ENCODE data around the gene ELF5.

DNA sequence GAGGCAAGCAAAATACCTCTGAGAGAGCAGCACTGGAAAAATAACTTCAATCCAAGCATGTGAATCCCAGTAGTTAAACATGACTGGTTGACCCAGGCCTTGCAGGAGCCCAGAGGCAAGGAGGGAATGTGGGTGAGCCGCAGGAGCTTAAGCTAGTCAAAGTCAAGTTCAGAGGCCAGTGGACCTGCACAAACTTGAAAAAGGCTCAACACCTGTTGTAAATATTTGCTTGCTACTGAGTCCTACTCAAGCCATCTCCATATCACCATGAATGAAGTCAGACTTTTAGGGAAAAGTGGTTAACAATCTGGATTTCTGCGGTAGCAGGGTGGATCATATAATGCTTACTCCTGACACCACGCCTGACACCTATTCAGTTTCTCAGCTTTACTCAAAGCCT lies 79.7 kb downstream of the ELF5 start:
- TF ChIP-seq, protein P1, sequence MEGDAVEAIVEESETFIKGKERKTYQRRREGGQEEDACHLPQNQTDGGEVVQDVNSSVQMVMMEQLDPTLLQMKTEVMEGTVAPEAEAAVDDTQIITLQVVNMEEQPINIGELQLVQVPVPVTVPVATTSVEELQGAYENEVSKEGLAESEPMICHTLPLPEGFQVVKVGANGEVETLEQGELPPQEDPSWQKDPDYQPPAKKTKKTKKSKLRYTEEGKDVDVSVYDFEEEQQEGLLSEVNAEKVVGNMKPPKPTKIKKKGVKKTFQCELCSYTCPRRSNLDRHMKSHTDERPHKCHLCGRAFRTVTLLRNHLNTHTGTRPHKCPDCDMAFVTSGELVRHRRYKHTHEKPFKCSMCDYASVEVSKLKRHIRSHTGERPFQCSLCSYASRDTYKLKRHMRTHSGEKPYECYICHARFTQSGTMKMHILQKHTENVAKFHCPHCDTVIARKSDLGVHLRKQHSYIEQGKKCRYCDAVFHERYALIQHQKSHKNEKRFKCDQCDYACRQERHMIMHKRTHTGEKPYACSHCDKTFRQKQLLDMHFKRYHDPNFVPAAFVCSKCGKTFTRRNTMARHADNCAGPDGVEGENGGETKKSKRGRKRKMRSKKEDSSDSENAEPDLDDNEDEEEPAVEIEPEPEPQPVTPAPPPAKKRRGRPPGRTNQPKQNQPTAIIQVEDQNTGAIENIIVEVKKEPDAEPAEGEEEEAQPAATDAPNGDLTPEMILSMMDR (IDR thresholded peaks at IDR 0.05; ENCODE audit: insufficient read depth, low read length), result no peak
- TF ChIP-seq POLR2AphosphoS5 (IDR thresholded peaks at IDR 0.05; ENCODE audit: low read depth), result no peak
- TF ChIP-seq GABPA (IDR thresholded peaks at IDR 0.05; ENCODE audit: low read depth), result no peak
- TF ChIP-seq, protein P2, sequence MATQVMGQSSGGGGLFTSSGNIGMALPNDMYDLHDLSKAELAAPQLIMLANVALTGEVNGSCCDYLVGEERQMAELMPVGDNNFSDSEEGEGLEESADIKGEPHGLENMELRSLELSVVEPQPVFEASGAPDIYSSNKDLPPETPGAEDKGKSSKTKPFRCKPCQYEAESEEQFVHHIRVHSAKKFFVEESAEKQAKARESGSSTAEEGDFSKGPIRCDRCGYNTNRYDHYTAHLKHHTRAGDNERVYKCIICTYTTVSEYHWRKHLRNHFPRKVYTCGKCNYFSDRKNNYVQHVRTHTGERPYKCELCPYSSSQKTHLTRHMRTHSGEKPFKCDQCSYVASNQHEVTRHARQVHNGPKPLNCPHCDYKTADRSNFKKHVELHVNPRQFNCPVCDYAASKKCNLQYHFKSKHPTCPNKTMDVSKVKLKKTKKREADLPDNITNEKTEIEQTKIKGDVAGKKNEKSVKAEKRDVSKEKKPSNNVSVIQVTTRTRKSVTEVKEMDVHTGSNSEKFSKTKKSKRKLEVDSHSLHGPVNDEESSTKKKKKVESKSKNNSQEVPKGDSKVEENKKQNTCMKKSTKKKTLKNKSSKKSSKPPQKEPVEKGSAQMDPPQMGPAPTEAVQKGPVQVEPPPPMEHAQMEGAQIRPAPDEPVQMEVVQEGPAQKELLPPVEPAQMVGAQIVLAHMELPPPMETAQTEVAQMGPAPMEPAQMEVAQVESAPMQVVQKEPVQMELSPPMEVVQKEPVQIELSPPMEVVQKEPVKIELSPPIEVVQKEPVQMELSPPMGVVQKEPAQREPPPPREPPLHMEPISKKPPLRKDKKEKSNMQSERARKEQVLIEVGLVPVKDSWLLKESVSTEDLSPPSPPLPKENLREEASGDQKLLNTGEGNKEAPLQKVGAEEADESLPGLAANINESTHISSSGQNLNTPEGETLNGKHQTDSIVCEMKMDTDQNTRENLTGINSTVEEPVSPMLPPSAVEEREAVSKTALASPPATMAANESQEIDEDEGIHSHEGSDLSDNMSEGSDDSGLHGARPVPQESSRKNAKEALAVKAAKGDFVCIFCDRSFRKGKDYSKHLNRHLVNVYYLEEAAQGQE (IDR thresholded peaks at IDR 0.05; ENCODE audit: insufficient replicate concordance, low read depth), result no peak
- TF ChIP-seq SPI1 (IDR thresholded peaks at IDR 0.05; ENCODE audit: borderline replicate concordance, low read depth), result no peak

Data from HL-60 (cell line).